NT2/D1 (cell line): Measurements from ENCODE around the gene SPEM1.
"Not testable (repeated sequence)": the region's sequence is repeated elsewhere in the genome, so short reads cannot be mapped to it uniquely, and the experiment has no call there.

Source experiments
- SUZ12 ChIP-seq: IDR thresholded peaks from 2 replicates; pipeline ENCODE4 v1.6.1; 2011; ENCODE audit not compliant: insufficient read length, insufficient read depth; ENCODE audit errors: extremely low read depth
- ZNF274 ChIP-seq: IDR thresholded peaks from 2 replicates; pipeline ENCODE4 v1.6.1; 2011; ENCODE audit warnings: mild to moderate bottlenecking, low read depth, low read length

DNA sequence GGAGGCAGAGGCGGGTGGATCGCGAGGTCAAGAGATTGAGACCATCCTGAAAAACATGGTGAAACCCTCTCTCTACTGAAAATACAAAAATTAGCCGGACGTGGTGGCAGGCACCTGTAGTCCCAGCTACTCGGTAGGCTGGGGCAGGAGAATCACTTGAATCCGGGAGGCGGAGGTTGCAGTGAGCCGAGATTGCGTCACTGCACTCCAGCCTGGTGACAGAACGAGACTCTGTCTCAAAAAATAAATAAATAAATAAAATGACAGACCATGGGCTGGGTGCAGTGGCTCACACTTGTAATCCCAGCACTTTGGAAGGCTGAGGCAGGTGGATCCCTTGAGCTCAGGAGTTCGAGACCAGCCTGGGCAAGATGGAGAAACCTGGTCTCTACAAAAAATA, 49.7 kb downstream of the SPEM1 start:
- TF ChIP-seq ZNF274, SUZ12: not testable (repeated sequence)
